Ishikawa (cell line): ENCODE measurements around the gene ZDHHC13.

Experiments used
- CEBPB ChIP-seq: IDR thresholded peaks from 2 replicates; pipeline ENCODE4 v1.6.1; 2012
- CREB1 ChIP-seq: IDR thresholded peaks from 2 replicates; pipeline ENCODE4 v1.6.1; 2012; ENCODE audit warnings: low read depth
- EP300 ChIP-seq: IDR thresholded peaks from 2 replicates; pipeline ENCODE4 v1.6.1; 2012; ENCODE audit warnings: borderline replicate concordance
- FOXM1 ChIP-seq: IDR thresholded peaks from 2 replicates; pipeline ENCODE4 v1.6.1; 2012; ENCODE audit warnings: low read depth, borderline replicate concordance
- NFIC ChIP-seq: IDR thresholded peaks from 2 replicates; pipeline ENCODE4 v1.6.1; 2012
- RAD21 ChIP-seq: IDR thresholded peaks from 2 replicates; pipeline ENCODE4 v1.6.1; 2012; ENCODE audit warnings: low read depth
- TEAD4 ChIP-seq: IDR thresholded peaks from 2 replicates; pipeline ENCODE4 v1.6.1; 2012

- TF ChIP-seq FOXM1 = no peak
- no peak for TF ChIP-seq EP300
- no peak for TF ChIP-seq RAD21
- no peak for TF ChIP-seq CEBPB
- TF ChIP-seq TEAD4 = no peak
- TF ChIP-seq NFIC = no peak
- TF ChIP-seq CREB1 = no peak
These were observed 44.7 kb downstream of the ZDHHC13 start for GRCh38 chr11:19161651-19162050.
